KG1 (cell line): Measurements from ENCODE around the gene ADGRB2.
"Not testable (repeated sequence)": the region's sequence is repeated elsewhere in the genome, so short reads cannot be mapped to it uniquely, and the experiment has no call there.

ENCODE experiments used
- DNase-seq: peaks from one replicate; lab custom pipeline; 2025; lab: John Stamatoyannopoulos, UW

The ADGRB2 gene

GRCh38 chr1:31727195-31727594 is 36.9 kb downstream of the ADGRB2 start:
- DNase-seq: no peak

- DNase-seq: no peak
Measured at GRCh38 chr1:31726715-31727114, 37.4 kb downstream of the ADGRB2 start.

- no peak for DNase-seq
Measured at GRCh38 chr1:31725777-31726535, 38.2 kb downstream of the ADGRB2 start.

GRCh38 chr1:31725134-31725533 is 39.0 kb downstream of the ADGRB2 start:
- DNase-seq: no peak

GRCh38 chr1:31723828-31724359 is 40.2 kb downstream of the ADGRB2 start:
- peak; percentile 58 for DNase-seq

GRCh38 chr1:31718327-31718897 is 45.7 kb downstream of the ADGRB2 start:
- DNase-seq: no peak

- DNase-seq: no peak
Measured at GRCh38 chr1:31717341-31717740, 46.8 kb downstream of the ADGRB2 start.

GRCh38 chr1:31715873-31716220 is 48.3 kb downstream of the ADGRB2 start:
- DNase-seq: no peak

- DNase-seq: no peak
Measured at GRCh38 chr1:31715087-31715872, 48.9 kb downstream of the ADGRB2 start.

- DNase-seq: no peak
Measured at GRCh38 chr1:31714442-31715086, 49.6 kb downstream of the ADGRB2 start.

- no peak for DNase-seq
Measured at GRCh38 chr1:31712630-31713029, 51.5 kb downstream of the ADGRB2 start.

- DNase-seq: no peak
Measured at GRCh38 chr1:31712068-31712467, 52.1 kb downstream of the ADGRB2 start.

- no peak for DNase-seq
Measured at GRCh38 chr1:31708324-31708723, 55.8 kb downstream of the ADGRB2 start.

- no peak for DNase-seq
Measured at GRCh38 chr1:31707711-31708110, 56.4 kb downstream of the ADGRB2 start.

- not testable (repeated sequence) for DNase-seq
Measured at GRCh38 chr1:31707059-31707600, 57.0 kb downstream of the ADGRB2 start.

- DNase-seq: no peak
Measured at GRCh38 chr1:31706384-31707058, 57.6 kb downstream of the ADGRB2 start.

GRCh38 chr1:31705080-31705866 is 58.9 kb downstream of the ADGRB2 start:
- no peak for DNase-seq

- no peak for DNase-seq
Measured at GRCh38 chr1:31704271-31705079, 59.7 kb downstream of the ADGRB2 start.

GRCh38 chr1:31703431-31704270 is 60.5 kb downstream of the ADGRB2 start, which contains the start of gene COL16A1:
TSS of gene COL16A1 (minus strand) at chr1:31704017. CDS start at chr1:31702193, 1,824 bp downstream.
- DNase-seq: no peak
